Naive B cell (primary cell): ENCODE data around the gene PSMB2. TPM values are rescaled to one million over a fixed set of nuclear protein-coding genes. Genes with fewer than 3 reads are reported as not detected.

Experiments
- ATAC-seq, 2 donors: fragments of 150-1000 bp; cut with Tn5 transposase; 2 replicates each; pipeline ENCODE4 v1.10.0; 2021; ENCODE audit warnings: low read depth in 2 of 2, mild to moderate bottlenecking in 2 of 2, moderate library complexity in 2 of 2
- DNase-seq: peaks from one replicate; pipeline ENCODE4 v3.0.0; 2022
- H3K27ac Mint-ChIP-seq, 6 donors: one replicate each; pipeline ENCODE4 v1.8.0; 2020 to 2022; ENCODE audit warnings: mild to moderate bottlenecking in 6 of 6, mixed read lengths in 6 of 6, moderate library complexity in 5 of 6, inconsistent platforms in 2 of 6
- H3K27me3 Mint-ChIP-seq, 3 donors: one replicate each; pipeline ENCODE4 v1.8.0; 2021 to 2022; ENCODE audit warnings: mixed read lengths in 3 of 3, mild to moderate bottlenecking in 1 of 3
- H3K36me3 Mint-ChIP-seq, 2 donors: one replicate each; pipeline ENCODE4 v1.8.0; 2020 to 2022; ENCODE audit warnings: mixed read lengths in 2 of 2, inconsistent platforms in 1 of 2, mild to moderate bottlenecking in 1 of 2
- H3K4me1 Mint-ChIP-seq, 3 donors: one replicate each; pipeline ENCODE4 v1.8.0; 2020 to 2022; ENCODE audit warnings: mixed read lengths in 3 of 3, inconsistent platforms in 1 of 3, mild to moderate bottlenecking in 1 of 3, moderate library complexity in 1 of 3
- H3K4me3 Mint-ChIP-seq, 8 donors: one replicate each; pipeline ENCODE4 v1.8.0; 2020 to 2022; ENCODE audit warnings: mild to moderate bottlenecking in 8 of 8, mixed read lengths in 8 of 8, moderate library complexity in 8 of 8, inconsistent platforms in 2 of 8
- H3K9me3 Mint-ChIP-seq, 7 donors: one replicate each; pipeline ENCODE4 v1.8.0; 2020 to 2022; ENCODE audit warnings: mixed read lengths in 7 of 7, mild to moderate bottlenecking in 5 of 7, inconsistent platforms in 2 of 7, moderate library complexity in 1 of 7
- polyA plus RNA-seq, 6 donors: library from polyadenylated mRNA; unstranded; fragments of 300-500 nt; fragmentation: Illumina TruSeq; gene quantifications; one replicate each; pipeline ENCODE4 v1.2.3, GENCODE V29; 2021; ENCODE audit warnings: low read depth in 6 of 6

The PSMB2 gene
- polyA plus RNA-seq, 6 donors from 2014 or later = 59.7 to 69.0 (median 65.9) TPM

DNA sequence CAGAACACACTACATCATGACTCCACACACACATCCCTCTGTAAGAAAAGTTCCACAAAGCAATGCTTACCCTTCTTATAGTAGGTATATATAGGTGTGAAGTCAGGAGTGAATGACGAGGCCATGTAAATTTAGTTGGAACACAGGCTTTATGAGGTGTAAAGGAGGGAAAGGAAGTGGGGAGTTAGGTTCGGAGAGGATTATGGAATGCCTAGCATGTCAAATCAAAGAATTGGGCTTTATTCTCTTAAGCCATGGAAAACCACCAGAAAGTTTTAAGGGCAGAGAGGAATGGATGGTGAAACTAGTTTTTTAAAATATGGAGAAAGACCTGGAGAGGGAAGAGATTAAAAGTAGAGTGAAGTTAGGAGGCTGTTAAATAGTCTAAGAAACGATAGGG lies 41.9 kb downstream of the PSMB2 start:
- peak overlapping the region in 2 of 6 donors; percentile 40 to 44 for H3K27ac Mint-ChIP-seq
- ATAC-seq = no peak
- peaks cover 4 to 16% of the 10 kb centered on the region in 2 donors for H3K36me3 Mint-ChIP-seq

DNA sequence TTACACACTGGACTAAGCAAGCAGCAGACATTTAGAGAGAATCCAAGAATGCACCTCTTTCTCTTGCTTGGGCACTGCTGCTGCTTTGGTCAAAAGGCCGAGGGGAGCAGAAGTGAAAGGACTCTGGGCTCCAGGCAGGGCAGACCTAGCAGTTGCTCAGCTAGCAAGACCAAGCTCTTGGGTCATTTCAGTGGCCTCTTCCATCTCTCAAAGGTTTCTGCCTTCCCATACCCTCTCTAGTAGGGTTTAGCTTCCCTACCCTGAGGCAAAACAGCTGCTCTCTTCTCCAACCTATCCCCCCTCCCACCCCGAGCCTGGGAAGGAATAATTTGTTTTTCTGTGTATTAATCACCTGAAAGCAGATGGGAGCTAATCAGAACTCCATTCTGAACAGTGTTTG lies 42.4 kb downstream of the PSMB2 start:
- ATAC-seq (no peak), DNase-seq (no peak)
- H3K27me3 Mint-ChIP-seq = no peaks in the 10 kb centered on the region
- H3K9me3 Mint-ChIP-seq = no peaks in the 10 kb centered on the region
- peak overlapping the region in 1 of 6 donors; percentile 58 for H3K27ac Mint-ChIP-seq
- H3K4me3 Mint-ChIP-seq = no peak overlapping the region
- peaks cover under 1 to 11% of the 10 kb centered on the region in 2 donors for H3K36me3 Mint-ChIP-seq
- no peaks in the 10 kb centered on the region for H3K4me1 Mint-ChIP-seq

More for the DNA sequence above, 41.9 kb downstream of the PSMB2 start:
- no peak for DNase-seq
- no peaks in the 10 kb centered on the region for H3K27me3 Mint-ChIP-seq
- H3K4me1 Mint-ChIP-seq = no peaks in the 10 kb centered on the region
- H3K9me3 Mint-ChIP-seq = no peaks in the 10 kb centered on the region
- H3K4me3 Mint-ChIP-seq = no peak overlapping the region

DNA sequence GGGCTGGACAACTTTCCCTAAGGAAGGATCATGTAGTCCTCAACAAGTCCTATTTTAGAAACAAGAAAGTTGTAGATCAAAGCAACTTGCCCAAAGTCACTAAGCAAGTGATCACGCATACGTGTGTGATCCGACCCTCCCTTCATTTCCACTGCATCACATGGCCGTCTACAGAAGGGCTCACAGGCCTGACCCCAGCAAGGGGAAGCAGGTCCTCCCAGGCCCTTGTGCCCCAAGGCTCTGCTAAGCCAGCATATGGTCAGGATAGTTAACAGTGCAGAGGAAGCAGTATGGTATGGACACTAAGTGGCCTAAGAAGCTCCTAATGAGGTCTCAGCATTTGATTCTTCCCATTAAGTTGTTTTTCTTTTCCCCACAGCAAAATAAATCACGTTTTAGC lies 43.5 kb downstream of the PSMB2 start:
- H3K27me3 Mint-ChIP-seq = no peaks in the 10 kb centered on the region
- peak overlapping the region in 2 of 6 donors; percentile 9 to 10 for H3K27ac Mint-ChIP-seq

DNA sequence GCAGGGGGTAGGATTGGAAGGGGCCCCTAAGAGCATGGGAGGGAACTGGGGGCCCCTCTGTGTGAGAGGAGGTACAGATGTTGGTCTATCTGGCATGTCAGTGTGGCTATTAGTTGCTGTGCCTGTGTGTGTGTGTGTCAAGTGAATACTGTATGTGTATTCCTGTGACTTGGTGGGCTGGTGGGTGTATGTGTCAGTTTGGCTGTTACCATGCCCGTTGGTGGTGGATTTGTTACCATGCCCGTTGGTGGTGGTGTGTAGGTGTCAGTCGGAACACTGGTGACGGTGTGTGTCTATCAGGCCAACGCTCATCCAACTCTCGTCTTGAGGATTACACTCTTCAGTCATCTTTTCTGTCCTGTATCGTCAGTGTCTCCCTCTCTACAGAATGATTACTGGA lies 45.6 kb downstream of the PSMB2 start:
- Mint-ChIP-seq H3K4me1 (no peaks in the 10 kb centered on the region), H3K9me3 (no peaks in the 10 kb centered on the region), H3K27ac (peak overlapping the region in 1 of 6 donors; percentile 3), H3K36me3 (peaks cover 5 to 7% of the 10 kb centered on the region in 2 donors), H3K27me3 (no peaks in the 10 kb centered on the region), H3K4me3 (peak overlapping the region in 1 of 8 donors; percentile 78)
- no peak for ATAC-seq
- DNase-seq = no peak

More for the DNA sequence above, 43.5 kb downstream of the PSMB2 start:
- DNase-seq = no peak
- peaks cover 0 to under 1% of the 10 kb centered on the region in 2 donors for H3K36me3 Mint-ChIP-seq
- H3K4me3 Mint-ChIP-seq = no peak overlapping the region
- H3K9me3 Mint-ChIP-seq = no peaks in the 10 kb centered on the region
- ATAC-seq = no peak
- H3K4me1 Mint-ChIP-seq = no peaks in the 10 kb centered on the region

DNA sequence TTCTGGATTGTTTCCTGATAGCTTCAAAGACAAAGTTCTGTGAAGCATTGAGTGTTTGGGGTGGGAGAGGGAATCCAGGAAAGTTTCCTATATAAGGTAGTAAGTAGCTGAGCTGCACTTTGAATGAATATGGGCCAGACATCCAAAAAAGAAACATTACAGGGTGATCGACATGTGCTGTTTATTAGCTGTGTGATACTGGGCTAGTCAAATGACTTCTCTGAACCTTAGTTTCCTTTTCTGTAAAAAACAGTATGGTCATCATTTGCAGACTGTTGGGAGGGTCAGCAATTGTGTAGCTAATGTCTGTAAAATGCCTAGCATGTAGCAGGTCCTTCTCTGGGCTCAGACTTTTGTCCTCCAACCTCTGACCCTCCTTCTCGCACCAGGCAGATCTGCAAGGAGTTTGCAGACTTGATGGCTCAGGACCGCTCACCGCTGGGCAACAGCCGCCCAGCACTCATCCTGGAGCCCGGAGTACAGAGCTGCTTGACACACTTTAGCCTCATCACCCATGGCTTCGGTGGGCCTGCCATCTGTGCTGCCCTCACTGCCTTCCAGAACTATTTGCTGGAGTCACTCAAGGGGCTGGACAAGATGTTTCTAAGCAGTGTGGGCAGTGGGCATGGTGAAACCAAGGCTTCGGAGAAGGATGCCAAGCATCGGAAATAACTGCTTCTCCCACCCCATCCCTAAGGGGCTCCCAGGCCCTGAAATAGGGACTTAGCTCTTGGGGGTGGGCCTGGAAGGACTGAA lies 47.1 kb downstream of the PSMB2 start:
- peak overlapping the region in 1 of 6 donors; percentile 39 for H3K27ac Mint-ChIP-seq
- no peaks in the 10 kb centered on the region for H3K4me1 Mint-ChIP-seq

DNA sequence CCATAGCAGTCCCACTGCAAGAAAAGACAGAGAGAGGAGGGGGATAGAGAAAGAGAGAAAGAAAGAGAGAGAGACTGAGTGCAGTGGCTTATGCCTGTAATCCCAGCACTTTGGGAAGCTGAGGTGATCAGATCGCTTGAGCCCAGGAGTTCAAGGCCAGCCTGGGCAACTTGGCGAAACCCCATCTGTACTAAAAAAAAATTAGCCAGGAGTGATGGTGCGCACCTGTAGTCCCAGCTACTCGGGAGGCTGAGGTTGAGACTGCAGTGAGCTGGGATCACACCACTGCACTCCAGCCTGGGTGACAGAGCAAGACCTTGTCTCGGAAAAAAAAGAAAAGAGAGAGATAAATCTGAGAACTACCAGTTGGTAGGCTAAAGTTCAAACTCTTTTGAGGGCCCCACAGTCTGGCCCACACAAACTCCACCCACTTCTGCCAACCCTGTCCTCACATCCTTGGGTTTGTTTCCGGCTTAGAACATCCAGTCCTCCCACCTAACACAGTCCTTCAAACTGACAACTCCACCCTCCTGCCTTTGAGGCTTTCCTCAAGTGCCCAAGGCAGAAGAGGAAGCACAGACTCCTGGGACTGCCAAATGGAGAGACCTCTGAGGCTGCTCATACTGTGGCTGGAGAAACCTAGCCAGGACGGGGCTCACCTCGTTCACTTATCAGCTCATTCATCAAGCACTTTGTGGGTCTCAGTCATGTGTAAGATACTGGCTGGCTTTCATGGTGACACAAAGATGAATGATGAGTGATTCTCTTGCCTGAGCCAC lies 48.1 kb downstream of the PSMB2 start:
- H3K4me3 Mint-ChIP-seq = no peak overlapping the region
- no peaks in the 10 kb centered on the region for H3K4me1 Mint-ChIP-seq
- H3K27me3 Mint-ChIP-seq = no peaks in the 10 kb centered on the region
- H3K36me3 Mint-ChIP-seq = peaks cover 5 to 7% of the 10 kb centered on the region in 2 donors
- ATAC-seq (no peak), DNase-seq (no peak)
- H3K27ac Mint-ChIP-seq = peak overlapping the region in 1 of 6 donors; percentile 49
- H3K9me3 Mint-ChIP-seq = no peaks in the 10 kb centered on the region

More for the DNA sequence above, 47.1 kb downstream of the PSMB2 start:
- no peaks in the 10 kb centered on the region for H3K9me3 Mint-ChIP-seq
- ATAC-seq (no peak), DNase-seq (no peak)
- H3K27me3 Mint-ChIP-seq = no peaks in the 10 kb centered on the region
- peaks cover 5 to 7% of the 10 kb centered on the region in 2 donors for H3K36me3 Mint-ChIP-seq
- no peak overlapping the region for H3K4me3 Mint-ChIP-seq

DNA sequence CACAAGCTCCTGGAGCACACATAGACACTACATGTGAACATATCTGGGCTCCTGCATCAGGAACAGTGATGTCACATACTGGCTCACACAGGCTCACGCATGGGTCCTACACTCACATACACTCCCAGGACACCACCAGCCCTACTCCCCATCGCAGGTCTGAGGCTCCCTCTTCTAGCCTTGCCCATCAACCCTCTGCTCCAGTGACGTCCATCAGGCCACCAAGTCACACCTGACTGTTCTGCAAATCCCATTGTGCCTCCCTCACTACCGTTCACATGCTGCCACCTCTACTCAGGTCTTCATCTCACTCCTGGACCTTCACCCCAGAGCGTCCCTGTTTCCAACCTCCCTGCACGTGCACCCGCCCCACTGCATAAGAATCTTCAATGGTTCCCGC lies 50.1 kb downstream of the PSMB2 start:
- Mint-ChIP-seq H3K36me3 (peaks cover 5 to 7% of the 10 kb centered on the region in 2 donors), H3K9me3 (no peaks in the 10 kb centered on the region), H3K27ac (peak overlapping the region in 1 of 6 donors; percentile 92), H3K27me3 (no peaks in the 10 kb centered on the region), H3K4me1 (no peaks in the 10 kb centered on the region), H3K4me3 (no peak overlapping the region)
- ATAC-seq (no peak), DNase-seq (no peak)

DNA sequence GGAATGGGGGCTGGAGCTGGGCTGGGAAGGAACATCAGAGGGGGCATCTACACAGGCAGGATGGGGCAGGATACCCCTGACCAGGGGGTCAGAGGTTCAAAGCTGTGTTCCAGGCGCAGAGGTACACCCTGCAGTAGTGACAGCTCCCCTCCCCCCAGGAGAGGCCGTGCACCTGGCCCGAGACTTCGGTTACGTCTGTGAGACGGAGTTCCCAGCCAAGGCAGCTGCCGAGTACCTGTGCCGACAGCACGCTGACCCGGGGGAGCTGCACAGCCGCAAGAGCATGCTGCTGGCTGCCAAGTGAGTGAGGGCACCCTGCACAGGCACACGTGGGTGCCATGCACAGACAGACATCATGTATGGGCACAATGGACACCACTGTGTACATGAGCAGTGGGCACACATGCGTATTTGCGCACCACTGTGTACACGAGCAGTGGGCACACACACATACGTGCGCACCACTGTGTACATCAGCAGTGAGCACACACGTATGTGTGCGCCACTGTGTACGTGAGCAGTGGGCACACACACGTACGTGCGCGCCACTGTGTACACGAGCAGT lies 50.8 kb downstream of the PSMB2 start:
- Mint-ChIP-seq H3K36me3 (peaks cover 5 to 7% of the 10 kb centered on the region in 2 donors), H3K4me3 (no peak overlapping the region), H3K27me3 (no peaks in the 10 kb centered on the region), H3K9me3 (no peaks in the 10 kb centered on the region), H3K4me1 (no peaks in the 10 kb centered on the region), H3K27ac (no peak overlapping the region)
- ATAC-seq = no peak
- DNase-seq = no peak

DNA sequence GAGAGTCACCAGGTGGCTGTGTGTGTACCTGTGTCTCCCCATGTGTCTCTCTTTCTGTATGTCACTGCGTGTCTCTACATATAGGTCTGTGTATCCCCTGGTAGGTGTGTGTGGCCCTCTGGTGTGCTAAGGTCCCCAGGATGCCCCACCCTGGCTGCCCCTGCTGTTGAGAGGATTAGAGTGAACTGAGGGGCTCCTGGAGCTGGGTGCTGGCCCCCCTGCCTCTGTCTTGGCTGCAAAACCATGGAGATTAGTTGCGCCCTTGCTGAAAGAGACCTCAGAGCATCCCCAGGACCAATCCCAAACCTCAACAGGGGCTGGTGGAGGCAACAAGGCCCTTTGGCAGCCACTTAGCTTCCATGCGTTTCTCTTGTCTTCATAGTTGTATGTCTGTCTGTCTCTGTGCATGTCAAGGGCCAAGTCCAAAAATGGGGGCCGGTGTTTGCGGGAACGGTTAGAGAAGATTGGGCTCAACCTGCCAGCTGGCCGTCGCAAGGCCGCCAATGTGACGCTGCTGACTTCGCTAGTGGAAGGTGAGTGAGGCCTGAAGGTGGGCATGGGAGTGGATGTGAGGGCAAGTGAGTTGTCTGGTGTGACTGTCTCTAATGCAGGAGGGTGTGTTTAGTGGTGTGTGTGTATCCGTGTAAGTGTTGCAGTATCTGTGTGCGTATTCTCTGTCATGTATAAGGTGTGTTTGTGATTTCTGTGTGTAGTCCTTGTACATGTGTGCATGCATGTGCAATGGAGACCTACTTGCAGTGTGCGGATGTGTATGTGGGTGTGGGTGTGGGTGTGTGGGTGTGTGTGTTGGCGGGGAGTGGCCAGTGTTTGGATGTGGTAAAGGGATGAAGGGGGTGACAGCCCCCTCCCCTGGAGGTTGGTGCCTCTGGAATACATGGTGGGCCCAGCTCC lies 51.6 kb downstream of the PSMB2 start:
- peaks cover 5 to 7% of the 10 kb centered on the region in 2 donors for H3K36me3 Mint-ChIP-seq
- DNase-seq (no peak), ATAC-seq (no peak)
- no peak overlapping the region for H3K27ac Mint-ChIP-seq
- peak overlapping the region in 1 of 8 donors; percentile 57 for H3K4me3 Mint-ChIP-seq
- no peaks in the 10 kb centered on the region for H3K9me3 Mint-ChIP-seq
- H3K4me1 Mint-ChIP-seq = no peaks in the 10 kb centered on the region
- no peaks in the 10 kb centered on the region for H3K27me3 Mint-ChIP-seq

DNA sequence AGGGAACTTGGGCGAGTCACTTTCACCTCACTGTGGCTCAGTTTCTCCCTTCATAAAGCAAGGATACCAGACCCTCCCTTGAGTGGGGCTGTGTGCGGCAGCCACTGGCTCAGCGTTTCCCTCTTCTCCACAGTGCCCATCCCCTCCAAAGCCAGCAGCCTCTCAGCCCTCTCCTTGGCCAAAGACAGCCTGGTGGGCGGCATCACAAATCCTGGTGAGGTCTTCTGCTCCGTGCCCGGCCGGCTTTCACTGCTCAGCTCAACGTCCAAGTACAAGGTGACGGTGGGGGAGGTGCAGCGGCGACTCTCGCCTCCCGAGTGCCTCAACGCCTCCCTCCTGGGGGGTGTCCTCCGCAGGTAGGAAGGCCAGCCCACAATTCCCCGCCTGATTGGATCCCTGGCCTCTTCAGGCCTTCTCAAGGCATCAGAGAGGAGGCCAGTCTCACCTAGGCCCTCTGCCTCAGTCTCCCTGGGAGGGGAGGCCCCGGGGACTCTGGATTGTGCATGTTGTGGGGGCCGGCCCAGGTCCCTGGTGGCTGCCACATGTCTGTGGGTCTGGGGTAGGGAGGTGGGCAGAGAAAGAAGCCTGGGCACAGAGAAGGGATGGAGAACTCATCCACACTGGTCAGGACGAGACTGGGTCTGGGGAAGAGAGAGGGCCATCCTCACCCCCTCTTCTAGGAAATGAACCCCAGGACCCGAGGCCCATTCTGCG lies 53.0 kb downstream of the PSMB2 start:
- no peak for DNase-seq
- Mint-ChIP-seq H3K9me3 (no peaks in the 10 kb centered on the region), H3K4me3 (no peak overlapping the region), H3K27me3 (no peaks in the 10 kb centered on the region), H3K36me3 (peaks cover 5 to 7% of the 10 kb centered on the region in 2 donors), H3K27ac (peak overlapping the region in 2 of 6 donors; percentile 6 to 7), H3K4me1 (no peaks in the 10 kb centered on the region)
- no peak for ATAC-seq

DNA sequence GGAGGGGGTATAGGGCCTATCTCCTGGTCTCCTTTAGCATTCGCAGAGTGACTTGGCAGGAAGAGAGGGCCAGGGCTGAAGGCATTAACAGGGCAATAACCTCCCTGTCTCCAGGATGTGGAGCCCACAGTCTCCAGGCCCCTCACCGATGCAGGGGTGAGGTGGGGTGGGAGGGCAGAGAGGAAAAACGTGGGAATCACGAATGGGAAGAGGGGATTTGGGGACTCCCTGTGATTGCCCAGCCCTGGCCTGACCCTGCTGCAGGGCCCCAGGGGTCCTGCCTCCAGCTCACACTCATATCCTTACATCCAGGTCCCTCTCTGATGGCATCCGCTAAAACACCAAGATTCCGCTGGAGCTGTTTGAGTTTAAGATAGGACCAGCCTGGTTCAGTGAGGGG lies 53.6 kb downstream of the PSMB2 start:
- Mint-ChIP-seq H3K4me3 (no peak overlapping the region), H3K27ac (no peak overlapping the region), H3K4me1 (no peaks in the 10 kb centered on the region), H3K27me3 (no peaks in the 10 kb centered on the region), H3K9me3 (no peaks in the 10 kb centered on the region), H3K36me3 (peaks cover 5 to 7% of the 10 kb centered on the region in 2 donors)
- DNase-seq (no peak), ATAC-seq (no peak)

DNA sequence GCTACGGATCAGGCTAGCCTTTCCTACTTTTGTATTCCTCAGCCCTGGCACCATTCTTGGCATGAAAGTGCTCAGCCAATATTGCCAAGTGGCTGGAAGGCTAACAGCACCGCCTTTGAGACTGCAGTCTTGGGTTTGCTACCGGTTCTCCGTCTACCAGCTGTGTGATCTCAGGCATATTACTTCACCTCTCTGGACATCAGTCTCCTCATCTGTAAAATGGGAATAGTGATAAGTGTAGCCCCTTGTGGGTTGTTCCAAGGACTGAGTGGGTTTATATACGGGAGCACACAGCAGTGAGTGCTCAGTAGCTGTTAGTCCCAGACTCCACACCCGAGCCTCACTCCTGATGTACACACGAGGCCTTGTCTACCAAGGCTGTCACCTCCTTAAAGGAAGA lies 54.5 kb downstream of the PSMB2 start:
- H3K4me3 Mint-ChIP-seq = no peak overlapping the region
- ATAC-seq (no peak), DNase-seq (no peak)
- peaks cover 5 to 7% of the 10 kb centered on the region in 2 donors for H3K36me3 Mint-ChIP-seq
- no peaks in the 10 kb centered on the region for H3K9me3 Mint-ChIP-seq
- no peaks in the 10 kb centered on the region for H3K27me3 Mint-ChIP-seq
- H3K4me1 Mint-ChIP-seq = no peaks in the 10 kb centered on the region
- no peak overlapping the region for H3K27ac Mint-ChIP-seq
